Thymus (tissue), 14 donors: Measurements from ENCODE around the gene AHR. TPM values are rescaled to one million over a fixed set of nuclear protein-coding genes. Genes with fewer than 3 reads are reported as not detected.
A peak's percentile ranks its signal among the peaks of the same experiment; 100 is the strongest.

ENCODE experiments used
- DNase-seq, 9 donors: peaks; one replicate each; pipeline ENCODE4 v3.0.0-alpha.2; 2013; ENCODE audit warnings: low spot score in 9 of 9, low read depth in 6 of 9, missing footprints in 1 of 9
- H3K27ac ChIP-seq, 2 donors: one replicate each; pipeline ENCODE4 v1.5.1; 2013; ENCODE audit warnings: control low read depth in 1 of 2, low read depth in 1 of 2, low read length in 1 of 2, mild to moderate bottlenecking in 1 of 2, moderate library complexity in 1 of 2
- H3K27me3 ChIP-seq, 2 donors: one replicate each; pipeline ENCODE4 v1.5.1; 2013; ENCODE audit warnings: low read length in 1 of 2; ENCODE audit not compliant: control insufficient read depth in 2 of 2, insufficient read depth in 1 of 2
- H3K36me3 ChIP-seq, 2 donors: one replicate each; pipeline ENCODE4 v1.5.1; 2013; ENCODE audit warnings: low read length in 1 of 2, mild to moderate bottlenecking in 1 of 2, moderate library complexity in 1 of 2; ENCODE audit not compliant: control insufficient read depth in 2 of 2, insufficient read depth in 2 of 2
- H3K4me1 ChIP-seq, 2 donors: one replicate each; pipeline ENCODE4 v1.5.1; 2013; ENCODE audit warnings: low read length in 2 of 2; ENCODE audit not compliant: control insufficient read depth in 2 of 2, insufficient read depth in 2 of 2
- H3K4me3 ChIP-seq, 2 donors: one replicate each; pipeline ENCODE4 v1.5.1; 2013; ENCODE audit warnings: low read length in 2 of 2, control low read depth in 1 of 2, mild to moderate bottlenecking in 1 of 2
- H3K9me3 ChIP-seq, 2 donors: one replicate each; pipeline ENCODE4 v1.5.1; 2013; ENCODE audit warnings: low read length in 1 of 2, mild to moderate bottlenecking in 1 of 2; ENCODE audit not compliant: control insufficient read depth in 2 of 2, insufficient read depth in 1 of 2
- WGBS: extraction: QIAGEN DNeasy Blood & Tissue Kit; methylation state at CpG from one replicate; pipeline ENCODE4 v1.1.7; 2013; 5-methylcytosine and 5-hydroxymethylcytosine counted together
- long read RNA-seq, 10 donors: transcript quantifications; one replicate each; lab custom pipeline, GENCODE V29; 2026
- polyA plus RNA-seq: library from polyadenylated mRNA; stranded (reverse); fragments of 200-250 nt; gene quantifications from one replicate; pipeline ENCODE4 v1.2.3, GENCODE V29; 2013
- total RNA-seq: library from RNA; stranded (reverse); fragments of 120-200 nt; gene quantifications from one replicate; pipeline ENCODE4 v1.2.4, GENCODE V29; 2013
- donor health status: healthy.

AHR gene
- 41.7 TPM for total RNA-seq
- polyA plus RNA-seq: 16.8 TPM
- long read RNA-seq, donor 1: 0 reads
- long read RNA-seq, donor 2: 0 reads
- long read RNA-seq, donor 3: 0 reads
- long read RNA-seq, donor 4, partial matches to known transcripts: 0 of 1 reads
- long read RNA-seq, donor 4, other reads (novel, unspliced or antisense): 0 of 1 reads
- long read RNA-seq, donor 5, full-length matches to known transcripts: 1 of 8 reads
- long read RNA-seq, donor 5, partial matches to known transcripts: 0 of 8 reads
- long read RNA-seq, donor 5, other reads (novel, unspliced or antisense): 7 of 8 reads
- long read RNA-seq, donor 6: 0 reads
- long read RNA-seq, donor 7: 0 reads
- long read RNA-seq, donor 8: 0 reads
- long read RNA-seq, donor 9, full-length matches to known transcripts: 1 of 1 reads
- long read RNA-seq, donor 9, partial matches to known transcripts: 0 of 1 reads
- long read RNA-seq, donor 9, other reads (novel, unspliced or antisense): 0 of 1 reads
- long read RNA-seq, donor 10, full-length matches to known transcripts: 2 of 8 reads
- long read RNA-seq, donor 10, partial matches to known transcripts: 6 of 8 reads
- long read RNA-seq, donor 10, other reads (novel, unspliced or antisense): 0 of 8 reads

GRCh38 chr7:17298102-17298839 is at the start of gene AHR:
Gene AHR, plus strand, starts transcription at chr7:17298652. Its CDS starts 613 bp downstream, at chr7:17299265.
- Histone ChIP-seq H3K9me3 (no peaks in the 10 kb centered on the region), H3K27me3 (peaks cover 0 to 4% of the 10 kb centered on the region in 2 donors), H3K36me3 (no peaks in the 10 kb centered on the region), H3K4me1 (peaks cover 0 to 13% of the 10 kb centered on the region in 2 donors), H3K27ac (peak within 1 kb of the TSS; percentile 82 to 95), H3K4me3 (peak within 1 kb of the TSS; percentile 72 to 81)
- 4% methylated on average over 46 of the region's 46 CpGs for WGBS
- DNase-seq: peak; percentile 62 to 90 (median 70)

GRCh38 chr7:17253885-17254284 is 44.6 kb upstream of the AHR start:
- 95% methylated on average over 3 of the region's 3 CpGs for WGBS
- Histone ChIP-seq H3K27me3 (no peaks in the 10 kb centered on the region), H3K36me3 (no peaks in the 10 kb centered on the region), H3K27ac (no peak overlapping the region), H3K9me3 (no peaks in the 10 kb centered on the region), H3K4me1 (no peaks in the 10 kb centered on the region), H3K4me3 (no peak overlapping the region)
- no peak for DNase-seq

GRCh38 chr7:17255926-17256325 is 42.5 kb upstream of the AHR start:
- DNase-seq: no peak
- H3K27me3 ChIP-seq: no peaks in the 10 kb centered on the region
- WGBS: 99% methylated on average over 1 of the region's 1 CpG

GRCh38 chr7:17256375-17256774 is 42.1 kb upstream of the AHR start:
- Histone ChIP-seq H3K9me3 (no peaks in the 10 kb centered on the region), H3K36me3 (no peaks in the 10 kb centered on the region), H3K27me3 (no peaks in the 10 kb centered on the region), H3K4me1 (no peaks in the 10 kb centered on the region), H3K4me3 (no peak overlapping the region), H3K27ac (no peak overlapping the region)
- no peak for DNase-seq
- 98% methylated on average over 2 of the region's 2 CpGs for WGBS

More at GRCh38 chr7:17255926-17256325, 42.5 kb upstream of the AHR start:
- Histone ChIP-seq H3K4me1 (no peaks in the 10 kb centered on the region), H3K4me3 (no peak overlapping the region), H3K9me3 (no peaks in the 10 kb centered on the region), H3K36me3 (no peaks in the 10 kb centered on the region), H3K27ac (no peak overlapping the region)

GRCh38 chr7:17266565-17266964 is 31.9 kb upstream of the AHR start:
- DNase-seq: no peak
- peaks cover 0 to 14% of the 10 kb centered on the region in 2 donors for H3K9me3 ChIP-seq
- no peaks in the 10 kb centered on the region for H3K36me3 ChIP-seq
- H3K4me1 ChIP-seq: no peaks in the 10 kb centered on the region
- H3K4me3 ChIP-seq: no peak overlapping the region
- H3K27me3 ChIP-seq: no peaks in the 10 kb centered on the region
- no peak overlapping the region for H3K27ac ChIP-seq

GRCh38 chr7:17269341-17270221 is 28.9 kb upstream of the AHR start:
- H3K36me3 ChIP-seq: no peaks in the 10 kb centered on the region
- 95% methylated on average over 3 of the region's 3 CpGs for WGBS

GRCh38 chr7:17274551-17275245 is 23.8 kb upstream of the AHR start:
- H3K9me3 ChIP-seq: peaks cover 0 to 14% of the 10 kb centered on the region in 2 donors
- no peak overlapping the region for H3K4me3 ChIP-seq
- H3K27ac ChIP-seq: no peak overlapping the region
- DNase-seq: peak in 1 of 9 donors; percentile 14
- no peaks in the 10 kb centered on the region for H3K27me3 ChIP-seq
- H3K4me1 ChIP-seq: no peaks in the 10 kb centered on the region
- WGBS: 35% methylated on average over 5 of the region's 5 CpGs
- H3K36me3 ChIP-seq: no peaks in the 10 kb centered on the region

More at GRCh38 chr7:17269341-17270221, 28.9 kb upstream of the AHR start:
- Histone ChIP-seq H3K27ac (no peak overlapping the region), H3K27me3 (no peaks in the 10 kb centered on the region), H3K4me3 (no peak overlapping the region), H3K4me1 (no peaks in the 10 kb centered on the region), H3K9me3 (peaks cover 0 to 14% of the 10 kb centered on the region in 2 donors)
- DNase-seq: peak in 1 of 9 donors; percentile 6
